Glutamatergic neuron (in vitro differentiated cells): ENCODE data around the gene GABRB3. TPM values are rescaled to one million over a fixed set of nuclear protein-coding genes. Genes with fewer than 3 reads are reported as not detected.

ENCODE experiments used
- DNase-seq: peaks from one replicate; pipeline ENCODE4 v3.0.0; 2022
- H3K27ac Mint-ChIP-seq: one replicate; pipeline ENCODE4 v1.8.0; 2020; ENCODE audit warnings: mild to moderate bottlenecking, mixed read lengths, inconsistent platforms; ENCODE audit not compliant: unreplicated experiment
- H3K27me3 Mint-ChIP-seq: one replicate; pipeline ENCODE4 v1.8.0; 2020; ENCODE audit warnings: mild to moderate bottlenecking, moderate library complexity, mixed read lengths, inconsistent platforms; ENCODE audit not compliant: unreplicated experiment
- H3K36me3 Mint-ChIP-seq: one replicate; pipeline ENCODE4 v1.8.0; 2020; ENCODE audit warnings: mild to moderate bottlenecking, mixed read lengths, inconsistent platforms; ENCODE audit not compliant: unreplicated experiment
- H3K4me1 Mint-ChIP-seq: one replicate; pipeline ENCODE4 v1.8.0; 2020; ENCODE audit warnings: mild to moderate bottlenecking, low read depth, mixed read lengths, inconsistent platforms; ENCODE audit not compliant: unreplicated experiment
- H3K4me3 Mint-ChIP-seq: one replicate; pipeline ENCODE4 v1.8.0; 2020; ENCODE audit warnings: mild to moderate bottlenecking, mixed read lengths, inconsistent platforms; ENCODE audit not compliant: unreplicated experiment
- H3K9me3 Mint-ChIP-seq: one replicate; pipeline ENCODE4 v1.8.0; 2020; ENCODE audit warnings: mild to moderate bottlenecking, moderate library complexity, mixed read lengths, inconsistent platforms; ENCODE audit not compliant: unreplicated experiment
- CTCF ChIP-seq: fragments of 200-600 bp; sonication (generic); IDR thresholded peaks from one replicate; pipeline ENCODE4 v1.5.0; 2021; ENCODE audit not compliant: partially characterized antibody, unreplicated experiment
- total RNA-seq: library from RNA; stranded (reverse); fragmentation: NEBNext Ultra II Directional; extraction: Animal tissue kit (Norgen Biotek cat#: 25700); gene quantifications from one replicate; pipeline ENCODE4 v1.2.1, GENCODE V29; 2021; ENCODE audit not compliant: unreplicated experiment

GABRB3 gene
- total RNA-seq, 1 donor from 2014 or later = 287 TPM

GRCh38 chr15:26658290-26658689, 114.6 kb downstream of the GABRB3 start:
- H3K4me1 Mint-ChIP-seq = peaks cover 36% of the 10 kb centered on the region
- no peak overlapping the region for H3K27ac Mint-ChIP-seq
- no peak for TF ChIP-seq CTCF
- DNase-seq = no peak
- peaks cover 3% of the 10 kb centered on the region for H3K9me3 Mint-ChIP-seq
- H3K27me3 Mint-ChIP-seq = no peaks in the 10 kb centered on the region
- peaks cover 3% of the 10 kb centered on the region for H3K36me3 Mint-ChIP-seq
- no peak overlapping the region for H3K4me3 Mint-ChIP-seq

GRCh38 chr15:26656080-26656479, 116.8 kb downstream of the GABRB3 start:
- TF ChIP-seq CTCF = no peak
- Mint-ChIP-seq H3K36me3 (peaks cover 10% of the 10 kb centered on the region), H3K9me3 (peaks cover 5% of the 10 kb centered on the region), H3K4me1 (peaks cover 16% of the 10 kb centered on the region), H3K27ac (peak overlapping the region; percentile 15), H3K4me3 (no peak overlapping the region), H3K27me3 (no peaks in the 10 kb centered on the region)
- DNase-seq = no peak

DNA sequence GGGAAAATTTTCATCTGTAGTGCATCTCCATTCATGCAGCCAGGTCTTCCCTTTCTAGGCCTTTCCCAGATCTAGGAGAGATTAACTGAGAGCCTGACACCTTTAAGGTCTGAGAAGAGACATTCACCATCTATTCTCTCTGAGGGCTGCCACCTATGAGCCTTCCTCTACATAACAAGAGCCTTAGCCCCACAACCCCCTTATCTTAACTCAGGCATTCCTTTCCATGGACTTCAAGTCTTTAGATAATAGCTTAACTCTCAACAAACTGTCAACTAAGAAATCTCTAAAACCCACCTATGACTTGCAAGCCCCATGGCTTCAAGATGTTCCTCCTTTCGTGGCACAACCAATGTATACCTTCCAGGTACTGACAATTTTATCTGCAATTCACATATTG, 121.0 kb downstream of the GABRB3 start:
- peaks cover 24% of the 10 kb centered on the region for H3K9me3 Mint-ChIP-seq
- TF ChIP-seq CTCF = no peak
- peaks cover 6% of the 10 kb centered on the region for H3K27me3 Mint-ChIP-seq
- H3K27ac Mint-ChIP-seq = no peak overlapping the region
- DNase-seq = no peak
- H3K4me1 Mint-ChIP-seq = peaks cover 29% of the 10 kb centered on the region
- H3K4me3 Mint-ChIP-seq = no peak overlapping the region
- peaks cover 18% of the 10 kb centered on the region for H3K36me3 Mint-ChIP-seq

DNA sequence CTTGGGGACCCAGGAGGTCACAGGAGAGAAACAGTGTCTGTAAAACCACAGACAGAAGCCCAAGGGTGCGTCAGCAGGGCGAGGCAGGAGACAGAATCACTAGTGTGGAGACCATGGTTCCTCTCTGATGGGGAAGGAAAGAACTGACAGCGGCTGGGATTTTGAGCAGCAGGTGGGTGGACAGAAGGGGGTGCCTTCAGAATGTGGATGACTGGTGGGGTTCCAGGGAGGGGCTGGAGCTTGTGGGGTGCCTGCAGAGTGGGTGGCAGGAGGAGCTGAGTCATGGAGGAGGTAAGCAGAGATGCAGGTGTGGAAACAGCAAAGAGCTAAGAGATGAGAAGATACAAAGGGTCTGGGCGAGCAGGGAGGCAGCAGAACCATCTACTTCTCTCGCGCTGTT, 124.2 kb downstream of the GABRB3 start:
- no peak for TF ChIP-seq CTCF
- Mint-ChIP-seq H3K9me3 (peaks cover 24% of the 10 kb centered on the region), H3K36me3 (peaks cover 24% of the 10 kb centered on the region), H3K27me3 (peaks cover 8% of the 10 kb centered on the region), H3K27ac (peak overlapping the region; percentile 49), H3K4me3 (peak overlapping the region; percentile 20), H3K4me1 (peaks cover 34% of the 10 kb centered on the region)
- DNase-seq = no peak

- peaks cover 8% of the 10 kb centered on the region for H3K27me3 Mint-ChIP-seq
- peak overlapping the region; percentile 36 for H3K27ac Mint-ChIP-seq
- H3K9me3 Mint-ChIP-seq = peaks cover 22% of the 10 kb centered on the region
- H3K4me3 Mint-ChIP-seq = no peak overlapping the region
- peaks cover 17% of the 10 kb centered on the region for H3K36me3 Mint-ChIP-seq
- no peak for DNase-seq
- TF ChIP-seq CTCF = no peak
- H3K4me1 Mint-ChIP-seq = peaks cover 48% of the 10 kb centered on the region
Measured at GRCh38 chr15:26644948-26645347, 127.9 kb downstream of the GABRB3 start.
